Measurements from ENCODE around the gene MEDAG. TPM values are rescaled to one million over a fixed set of nuclear protein-coding genes. Genes with fewer than 3 reads are reported as not detected.

MEDAG gene
- total RNA-seq, 1 experiment from 2014 or later: 1.6 TPM

- Mint-ChIP-seq H3K27ac (ENCODE audit: unreplicated experiment) (no peak overlapping the region), H3K4me3 (ENCODE audit: low read depth, unreplicated experiment) (no peak overlapping the region), H3K27me3 (ENCODE audit: unreplicated experiment) (no peaks in the 10 kb centered on the region), H3K9me3 (ENCODE audit: low read depth, unreplicated experiment) (no peaks in the 10 kb centered on the region), H3K36me3 (ENCODE audit: insufficient read depth, unreplicated experiment) (no peaks in the 10 kb centered on the region), H3K4me1 (ENCODE audit: low read depth, unreplicated experiment) (peaks cover 30% of the 10 kb centered on the region)
- CTCF ChIA-PET: no interaction called here
- intact Hi-C loops (cut with micrococcal nuclease; ENCODE audit: unreplicated experiment): loop anchor here (2.0 to 10.0 kb wide), 3 partner anchors 59 to 189 kb away; no protein-coding TSS in a partner anchor
- no TSS peak for BruUV-seq (replicated peaks)
- DNase-seq: no peak
- TF ChIP-seq CTCF (IDR thresholded peaks at IDR 0.05; ENCODE audit: unreplicated experiment): no peak
These were observed 42.3 kb upstream of the MEDAG start for GRCh38 chr13:30863796-30864195.

- Mint-ChIP-seq H3K27ac (ENCODE audit: unreplicated experiment) (no peak overlapping the region), H3K9me3 (ENCODE audit: low read depth, unreplicated experiment) (no peaks in the 10 kb centered on the region), H3K36me3 (ENCODE audit: insufficient read depth, unreplicated experiment) (no peaks in the 10 kb centered on the region), H3K27me3 (ENCODE audit: unreplicated experiment) (no peaks in the 10 kb centered on the region), H3K4me1 (ENCODE audit: low read depth, unreplicated experiment) (peaks cover 29% of the 10 kb centered on the region), H3K4me3 (ENCODE audit: low read depth, unreplicated experiment) (no peak overlapping the region)
- TF ChIP-seq CTCF (IDR thresholded peaks at IDR 0.05; ENCODE audit: unreplicated experiment): no peak
- DNase-seq: no peak
- CTCF ChIA-PET: interaction anchor here (1.9 kb wide), 1 partner anchor 181 kb away, joined by 7 read pairs; no protein-coding TSS in a partner anchor
- BruUV-seq (replicated peaks): no TSS peak
- intact Hi-C loops (cut with micrococcal nuclease; ENCODE audit: unreplicated experiment): loop anchor here (2.0 to 10.0 kb wide), 4 partner anchors 60 to 190 kb away; no protein-coding TSS in a partner anchor
These were observed 41.5 kb upstream of the MEDAG start for GRCh38 chr13:30864433-30865122.

- H3K4me3 Mint-ChIP-seq (ENCODE audit: low read depth, unreplicated experiment): no peak overlapping the region
- no peaks in the 10 kb centered on the region for H3K36me3 Mint-ChIP-seq (ENCODE audit: insufficient read depth, unreplicated experiment)
- no TSS peak for BruUV-seq (replicated peaks)
- DNase-seq: peak; percentile 54
- H3K27me3 Mint-ChIP-seq (ENCODE audit: unreplicated experiment): no peaks in the 10 kb centered on the region
- CTCF ChIA-PET: interaction anchor here (0.6 to 1.9 kb wide), 5 partner anchors 18 to 258 kb away, joined by 3 to 7 read pairs (median 3); no protein-coding TSS in a partner anchor
- H3K9me3 Mint-ChIP-seq (ENCODE audit: low read depth, unreplicated experiment): no peaks in the 10 kb centered on the region
- intact Hi-C loops (cut with micrococcal nuclease; ENCODE audit: unreplicated experiment): loop anchor here (2.0 to 10.0 kb wide), 4 partner anchors 61 to 191 kb away; no protein-coding TSS in a partner anchor
- peak overlapping the region; percentile 46 for H3K27ac Mint-ChIP-seq (ENCODE audit: unreplicated experiment)
- TF ChIP-seq CTCF (IDR thresholded peaks at IDR 0.05; ENCODE audit: unreplicated experiment): peak; percentile 68
- peaks cover 29% of the 10 kb centered on the region for H3K4me1 Mint-ChIP-seq (ENCODE audit: low read depth, unreplicated experiment)
These were observed 40.7 kb upstream of the MEDAG start for GRCh38 chr13:30865123-30866049.

GRCh38 chr13:30866677-30867076 is 39.4 kb upstream of the MEDAG start:
- no peak for DNase-seq
- no peak for TF ChIP-seq CTCF (IDR thresholded peaks at IDR 0.05; ENCODE audit: unreplicated experiment)
- CTCF ChIA-PET: no interaction called here
- no peaks in the 10 kb centered on the region for H3K27me3 Mint-ChIP-seq (ENCODE audit: unreplicated experiment)
- H3K4me3 Mint-ChIP-seq (ENCODE audit: low read depth, unreplicated experiment): no peak overlapping the region
- H3K36me3 Mint-ChIP-seq (ENCODE audit: insufficient read depth, unreplicated experiment): no peaks in the 10 kb centered on the region
- intact Hi-C loops (cut with micrococcal nuclease; ENCODE audit: unreplicated experiment): loop anchor here (5.0 to 10.0 kb wide), 3 partner anchors 124 to 192 kb away; no protein-coding TSS in a partner anchor
- H3K4me1 Mint-ChIP-seq (ENCODE audit: low read depth, unreplicated experiment): peaks cover 29% of the 10 kb centered on the region
- no peaks in the 10 kb centered on the region for H3K9me3 Mint-ChIP-seq (ENCODE audit: low read depth, unreplicated experiment)
- H3K27ac Mint-ChIP-seq (ENCODE audit: unreplicated experiment): no peak overlapping the region
- no TSS peak for BruUV-seq (replicated peaks)
